Glutamatergic neuron (in vitro differentiated cells): Measurements from ENCODE around the gene CCNL1. TPM values are rescaled to one million over a fixed set of nuclear protein-coding genes. Genes with fewer than 3 reads are reported as not detected.
A peak's percentile ranks its signal among the peaks of the same experiment; 100 is the strongest.

Experiments
- DNase-seq: peaks from one replicate; pipeline ENCODE4 v3.0.0; 2022
- H3K27ac Mint-ChIP-seq: one replicate; pipeline ENCODE4 v1.8.0; 2020; ENCODE audit warnings: mild to moderate bottlenecking, mixed read lengths, inconsistent platforms; ENCODE audit not compliant: unreplicated experiment
- H3K27me3 Mint-ChIP-seq: one replicate; pipeline ENCODE4 v1.8.0; 2020; ENCODE audit warnings: mild to moderate bottlenecking, moderate library complexity, mixed read lengths, inconsistent platforms; ENCODE audit not compliant: unreplicated experiment
- H3K36me3 Mint-ChIP-seq: one replicate; pipeline ENCODE4 v1.8.0; 2020; ENCODE audit warnings: mild to moderate bottlenecking, mixed read lengths, inconsistent platforms; ENCODE audit not compliant: unreplicated experiment
- H3K4me1 Mint-ChIP-seq: one replicate; pipeline ENCODE4 v1.8.0; 2020; ENCODE audit warnings: mild to moderate bottlenecking, low read depth, mixed read lengths, inconsistent platforms; ENCODE audit not compliant: unreplicated experiment
- H3K4me3 Mint-ChIP-seq: one replicate; pipeline ENCODE4 v1.8.0; 2020; ENCODE audit warnings: mild to moderate bottlenecking, mixed read lengths, inconsistent platforms; ENCODE audit not compliant: unreplicated experiment
- H3K9me3 Mint-ChIP-seq: one replicate; pipeline ENCODE4 v1.8.0; 2020; ENCODE audit warnings: mild to moderate bottlenecking, moderate library complexity, mixed read lengths, inconsistent platforms; ENCODE audit not compliant: unreplicated experiment
- CTCF ChIP-seq: fragments of 200-600 bp; sonication (generic); IDR thresholded peaks from one replicate; pipeline ENCODE4 v1.5.0; 2021; ENCODE audit not compliant: partially characterized antibody, unreplicated experiment
- total RNA-seq: library from RNA; stranded (reverse); fragmentation: NEBNext Ultra II Directional; extraction: Animal tissue kit (Norgen Biotek cat#: 25700); gene quantifications from one replicate; pipeline ENCODE4 v1.2.1, GENCODE V29; 2021; ENCODE audit not compliant: unreplicated experiment

CCNL1 gene
- total RNA-seq, 1 donor from 2014 or later = 123 TPM

GRCh38 chr3:157151627-157152026 lies 8.3 kb downstream of the CCNL1 start:
- Mint-ChIP-seq H3K4me3 (no peak overlapping the region), H3K9me3 (no peaks in the 10 kb centered on the region), H3K27ac (peak overlapping the region; percentile 38), H3K4me1 (peaks cover 14% of the 10 kb centered on the region), H3K36me3 (no peaks in the 10 kb centered on the region), H3K27me3 (no peaks in the 10 kb centered on the region)
- no peak for TF ChIP-seq CTCF
- DNase-seq = no peak

GRCh38 chr3:157151151-157151550 lies 8.8 kb downstream of the CCNL1 start:
- H3K4me3 Mint-ChIP-seq = no peak overlapping the region
- no peak for TF ChIP-seq CTCF
- DNase-seq = no peak
- H3K36me3 Mint-ChIP-seq = no peaks in the 10 kb centered on the region
- H3K4me1 Mint-ChIP-seq = peaks cover 9% of the 10 kb centered on the region
- H3K27me3 Mint-ChIP-seq = no peaks in the 10 kb centered on the region
- no peaks in the 10 kb centered on the region for H3K9me3 Mint-ChIP-seq
- H3K27ac Mint-ChIP-seq = no peak overlapping the region

GRCh38 chr3:157149136-157149696 lies 10.7 kb downstream of the CCNL1 start:
- Mint-ChIP-seq H3K4me1 (peaks cover under 1% of the 10 kb centered on the region), H3K9me3 (no peaks in the 10 kb centered on the region), H3K4me3 (no peak overlapping the region), H3K36me3 (no peaks in the 10 kb centered on the region), H3K27ac (no peak overlapping the region), H3K27me3 (no peaks in the 10 kb centered on the region)
- DNase-seq = no peak
- TF ChIP-seq CTCF = no peak

GRCh38 chr3:157148196-157148889 lies 11.6 kb downstream of the CCNL1 start:
- H3K27ac Mint-ChIP-seq = no peak overlapping the region
- no peaks in the 10 kb centered on the region for H3K9me3 Mint-ChIP-seq
- DNase-seq = no peak
- H3K4me1 Mint-ChIP-seq = no peaks in the 10 kb centered on the region
- no peaks in the 10 kb centered on the region for H3K27me3 Mint-ChIP-seq
- no peak for TF ChIP-seq CTCF
- H3K36me3 Mint-ChIP-seq = no peaks in the 10 kb centered on the region
- H3K4me3 Mint-ChIP-seq = no peak overlapping the region

GRCh38 chr3:157147099-157147803 lies 12.7 kb downstream of the CCNL1 start:
- Mint-ChIP-seq H3K9me3 (peaks cover 2% of the 10 kb centered on the region), H3K4me1 (no peaks in the 10 kb centered on the region), H3K36me3 (no peaks in the 10 kb centered on the region), H3K27me3 (no peaks in the 10 kb centered on the region), H3K4me3 (no peak overlapping the region), H3K27ac (no peak overlapping the region)
- no peak for DNase-seq
- no peak for TF ChIP-seq CTCF
